HG03280 (cell line): ENCODE data around the gene MAML2.

Experiments
- ATAC-seq: cut with Tn5 transposase; IDR thresholded peaks from one replicate; pipeline ENCODE4 v1.9.1; 2021; ENCODE audit warnings: mild to moderate bottlenecking, moderate library complexity; ENCODE audit not compliant: unreplicated experiment

MAML2 gene

GRCh38 chr11:96085319-96085930 is 257.6 kb downstream of the MAML2 start:
- no peak for ATAC-seq

GRCh38 chr11:96084610-96085318 is 258.2 kb downstream of the MAML2 start:
- ATAC-seq: no peak

GRCh38 chr11:96082936-96083335 is 260.1 kb downstream of the MAML2 start:
- ATAC-seq: no peak

- no peak for ATAC-seq
Measured at GRCh38 chr11:96082002-96082899, 260.7 kb downstream of the MAML2 start.

GRCh38 chr11:96081561-96081960 is 261.4 kb downstream of the MAML2 start:
- no peak for ATAC-seq

GRCh38 chr11:96079691-96080090 is 263.3 kb downstream of the MAML2 start:
- ATAC-seq: no peak

- peak; percentile 53 for ATAC-seq
Measured at GRCh38 chr11:96075532-96075959, 267.4 kb downstream of the MAML2 start.

GRCh38 chr11:96074551-96075310 is 268.3 kb downstream of the MAML2 start:
- ATAC-seq: no peak

- ATAC-seq: no peak
Measured at GRCh38 chr11:96073536-96073935, 269.5 kb downstream of the MAML2 start.

- ATAC-seq: no peak
Measured at GRCh38 chr11:96072592-96072991, 270.4 kb downstream of the MAML2 start.

GRCh38 chr11:96070453-96070852 is 272.5 kb downstream of the MAML2 start:
- no peak for ATAC-seq

GRCh38 chr11:96067160-96067559 is 275.8 kb downstream of the MAML2 start:
- no peak for ATAC-seq

GRCh38 chr11:96065379-96065778 is 277.6 kb downstream of the MAML2 start:
- ATAC-seq: no peak

GRCh38 chr11:96063886-96064285 is 279.1 kb downstream of the MAML2 start:
- ATAC-seq: no peak

GRCh38 chr11:96063053-96063452 is 279.9 kb downstream of the MAML2 start:
- no peak for ATAC-seq

- ATAC-seq: no peak
Measured at GRCh38 chr11:96062134-96062533, 280.9 kb downstream of the MAML2 start.

- ATAC-seq: no peak
Measured at GRCh38 chr11:96061730-96062129, 281.3 kb downstream of the MAML2 start.

GRCh38 chr11:96061069-96061468 is 281.9 kb downstream of the MAML2 start:
- no peak for ATAC-seq

GRCh38 chr11:96057502-96057901 is 285.5 kb downstream of the MAML2 start:
- no peak for ATAC-seq

GRCh38 chr11:96056576-96056975 is 286.4 kb downstream of the MAML2 start:
- ATAC-seq: no peak
